ENCODE measurements around the gene SAT2. TPM values are rescaled to one million over a fixed set of nuclear protein-coding genes. Genes with fewer than 3 reads are reported as not detected.
"Not testable (repeated sequence)": the region's sequence is repeated elsewhere in the genome, so short reads cannot be mapped to it uniquely, and the experiment has no call there.

Gene SAT2
- total RNA-seq, 4 donors from 2014 or later, result 38.4 to 79.4 (median 60.4) TPM

DNA sequence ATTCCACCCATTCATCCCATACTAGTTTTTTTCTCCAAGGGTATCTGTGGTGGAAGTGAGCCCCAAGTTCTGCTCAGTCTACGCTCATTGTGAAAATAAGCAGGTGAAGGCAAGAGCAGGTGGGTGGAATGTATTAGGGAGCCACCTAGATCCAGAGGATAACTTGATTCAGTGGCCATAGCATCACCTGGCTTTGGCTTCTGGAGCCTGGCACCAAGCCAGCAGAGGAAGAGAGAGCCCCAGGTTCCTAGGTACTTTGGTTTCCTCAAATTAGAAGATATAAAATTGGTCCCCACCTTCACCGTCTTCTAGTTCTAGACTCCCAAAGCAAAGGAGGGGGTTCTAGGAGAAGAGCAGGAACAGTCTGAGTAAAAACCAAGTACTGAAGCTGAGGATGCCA, 17.0 kb downstream of the SAT2 start:
- H3K27ac ChIP-seq, result peak overlapping the region; percentile 88 to 98 (median 91)

DNA sequence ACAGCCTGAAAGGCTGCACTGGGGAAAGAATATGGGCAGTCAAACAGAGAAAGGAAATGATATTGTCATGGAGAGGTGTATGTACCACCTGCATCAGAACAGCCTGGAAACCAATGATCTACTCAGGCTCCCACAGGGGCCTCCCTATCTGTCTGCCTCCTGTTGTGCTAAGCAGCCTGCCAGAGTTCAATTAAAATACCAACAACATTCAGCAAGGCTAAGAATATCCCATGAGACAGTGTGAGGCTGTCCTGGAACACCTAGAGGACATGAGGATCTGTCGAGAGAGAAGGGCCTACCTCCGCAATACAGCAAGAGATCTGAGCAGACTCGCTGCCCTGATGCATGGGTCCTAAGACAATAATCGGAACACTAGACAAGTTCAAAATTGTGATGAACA, 21.3 kb downstream of the SAT2 start:
- Histone ChIP-seq H3K4me3 (no peak overlapping the region), H3K27me3 (no peaks in the 10 kb centered on the region), H3K9me3 (no peaks in the 10 kb centered on the region), H3K4me1 (peaks cover 36 to 40% of the 10 kb centered on the region in 2 donors), H3K36me3 (peaks cover 0 to 51% of the 10 kb centered on the region in 2 donors), H3K27ac (peak overlapping the region; percentile 71 to 91 (median 76))
- peak; percentile 98 to 99 for ATAC-seq
- intact Hi-C loops (cut with DNase I; ENCODE audit: low total_unique reads) (no loop called here), in situ Hi-C loops (cut with MboI; ENCODE audit: low sequenced_read_pairs in 4 of 4) (no loop called here)
- TF ChIP-seq, protein P1, sequence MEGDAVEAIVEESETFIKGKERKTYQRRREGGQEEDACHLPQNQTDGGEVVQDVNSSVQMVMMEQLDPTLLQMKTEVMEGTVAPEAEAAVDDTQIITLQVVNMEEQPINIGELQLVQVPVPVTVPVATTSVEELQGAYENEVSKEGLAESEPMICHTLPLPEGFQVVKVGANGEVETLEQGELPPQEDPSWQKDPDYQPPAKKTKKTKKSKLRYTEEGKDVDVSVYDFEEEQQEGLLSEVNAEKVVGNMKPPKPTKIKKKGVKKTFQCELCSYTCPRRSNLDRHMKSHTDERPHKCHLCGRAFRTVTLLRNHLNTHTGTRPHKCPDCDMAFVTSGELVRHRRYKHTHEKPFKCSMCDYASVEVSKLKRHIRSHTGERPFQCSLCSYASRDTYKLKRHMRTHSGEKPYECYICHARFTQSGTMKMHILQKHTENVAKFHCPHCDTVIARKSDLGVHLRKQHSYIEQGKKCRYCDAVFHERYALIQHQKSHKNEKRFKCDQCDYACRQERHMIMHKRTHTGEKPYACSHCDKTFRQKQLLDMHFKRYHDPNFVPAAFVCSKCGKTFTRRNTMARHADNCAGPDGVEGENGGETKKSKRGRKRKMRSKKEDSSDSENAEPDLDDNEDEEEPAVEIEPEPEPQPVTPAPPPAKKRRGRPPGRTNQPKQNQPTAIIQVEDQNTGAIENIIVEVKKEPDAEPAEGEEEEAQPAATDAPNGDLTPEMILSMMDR (IDR thresholded peaks at IDR 0.05 in 4 of 5, conservative IDR thresholded peaks at IDR 0.05 in 1 of 5), result no peak
- TF ChIP-seq POLR2A (IDR thresholded peaks at IDR 0.05), result no peak
- DNase-seq, result peak in 1 of 2 donors; percentile 57

More for the DNA sequence above, 17.0 kb downstream of the SAT2 start:
- no peaks in the 10 kb centered on the region for H3K9me3 ChIP-seq
- H3K4me1 ChIP-seq, result peaks cover 63 to 65% of the 10 kb centered on the region in 2 donors
- no peak overlapping the region for H3K4me3 ChIP-seq
- no peak for DNase-seq
- in situ Hi-C loops (cut with MboI; ENCODE audit: low sequenced_read_pairs in 4 of 4) (no loop called here), intact Hi-C loops (cut with DNase I; ENCODE audit: low total_unique reads) (no loop called here)
- H3K27me3 ChIP-seq, result no peaks in the 10 kb centered on the region
- peaks cover 0 to 8% of the 10 kb centered on the region in 2 donors for H3K36me3 ChIP-seq
- ATAC-seq, result no peak
- TF ChIP-seq, protein P1 (IDR thresholded peaks at IDR 0.05 in 4 of 5, conservative IDR thresholded peaks at IDR 0.05 in 1 of 5), result no peak
- TF ChIP-seq POLR2A (IDR thresholded peaks at IDR 0.05), result no peak

DNA sequence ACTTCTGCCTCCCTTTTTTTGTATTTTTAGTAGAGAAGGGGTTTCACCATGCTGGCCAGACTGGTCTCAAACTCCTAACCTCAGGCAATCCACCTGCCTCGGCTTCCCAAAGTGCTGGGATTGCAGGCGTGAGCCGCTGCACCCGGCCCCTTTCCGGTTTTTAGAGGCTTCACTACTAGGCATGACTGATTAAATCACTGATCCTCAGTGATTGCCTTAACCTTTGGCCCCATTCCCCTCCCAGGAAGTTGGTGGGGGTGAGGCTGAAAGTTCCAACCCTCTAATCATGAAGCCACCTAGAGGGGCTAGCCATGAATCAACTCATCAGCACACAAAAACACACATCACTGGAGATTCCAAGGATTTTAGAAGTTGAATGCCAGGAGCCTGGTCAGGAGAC, 30.1 kb downstream of the SAT2 start:
- ATAC-seq; H3K4me3 ChIP-seq; H3K4me1 ChIP-seq; H3K9me3 ChIP-seq; H3K27ac ChIP-seq; intact Hi-C loops (cut with DNase I; ENCODE audit: low total_unique reads); H3K27me3 ChIP-seq; DNase-seq: not testable (repeated sequence)
- in situ Hi-C loops (cut with MboI; ENCODE audit: low sequenced_read_pairs in 4 of 4), result loop anchor here in 1 of 4 donors (5.0 kb wide), 1 partner anchor 95 kb away; no protein-coding TSS in a partner anchor
- peaks cover 0 to 96% of the 10 kb centered on the region in 2 donors for H3K36me3 ChIP-seq

- H3K9me3 ChIP-seq, result no peaks in the 10 kb centered on the region
- no peak for ATAC-seq
- H3K36me3 ChIP-seq, result peaks cover 0 to 74% of the 10 kb centered on the region in 2 donors
- no peak overlapping the region for H3K4me3 ChIP-seq
- no peaks in the 10 kb centered on the region for H3K27me3 ChIP-seq
- no peak for TF ChIP-seq POLR2A (IDR thresholded peaks at IDR 0.05)
- TF ChIP-seq, protein P1 (IDR thresholded peaks at IDR 0.05 in 4 of 5, conservative IDR thresholded peaks at IDR 0.05 in 1 of 5), result no peak
- H3K4me1 ChIP-seq, result peaks cover 11 to 24% of the 10 kb centered on the region in 2 donors
- intact Hi-C loops (cut with DNase I; ENCODE audit: low total_unique reads), result no loop called here
- DNase-seq, result no peak
- no peak overlapping the region for H3K27ac ChIP-seq
- in situ Hi-C loops (cut with MboI; ENCODE audit: low sequenced_read_pairs in 4 of 4), result no loop called here
Observed at GRCh38 chr17:7593296-7593695, 34.3 kb downstream of the SAT2 start.

GRCh38 chr17:7592422-7593021, 35.1 kb downstream of the SAT2 start:
- Histone ChIP-seq H3K4me3 (no peak overlapping the region), H3K4me1 (peaks cover 11 to 24% of the 10 kb centered on the region in 2 donors), H3K9me3 (no peaks in the 10 kb centered on the region), H3K27me3 (no peaks in the 10 kb centered on the region), H3K36me3 (peaks cover 0 to 77% of the 10 kb centered on the region in 2 donors), H3K27ac (no peak overlapping the region)
- DNase-seq, result no peak
- in situ Hi-C loops (cut with MboI; ENCODE audit: low sequenced_read_pairs in 4 of 4) (no loop called here), intact Hi-C loops (cut with DNase I; ENCODE audit: low total_unique reads) (no loop called here)
- TF ChIP-seq POLR2A (IDR thresholded peaks at IDR 0.05), result no peak
- TF ChIP-seq, protein P1 (IDR thresholded peaks at IDR 0.05 in 4 of 5, conservative IDR thresholded peaks at IDR 0.05 in 1 of 5), result no peak
- ATAC-seq, result no peak

Data from gastrocnemius medialis (tissue), 4 donors.